MCF 10A (cell line): Measurements from ENCODE around the gene TKTL1. TPM values are rescaled to one million over a fixed set of nuclear protein-coding genes. Genes with fewer than 3 reads are reported as not detected.
A peak's percentile ranks its signal among the peaks of the same experiment; 100 is the strongest.

Experiments used
- BruUV-seq: library from RNA; stranded (reverse); fragments of 400-500 nt; replicated peaks from 2 replicates; lab custom pipeline; 2021; lab: Mats Ljungman, UMichigan
- CTCF ChIA-PET: fragments of 300-600 bp; sonication (Branson Sonifier 250); formaldehyde crosslinking; extraction: SDS; loops from one replicate; lab custom pipeline; 2021; ENCODE audit warnings: antibody characterized with exemption, inconsistent platforms; lab: Yijun Ruan, JAX
- POLR2A ChIA-PET: fragments of 300-600, 350-650 bp; sonication (Branson Sonifier 250); formaldehyde crosslinking; extraction: SDS; loops from one replicate; lab custom pipeline; 2020; ENCODE audit warnings: antibody characterized with exemption, inconsistent platforms; lab: Yijun Ruan, JAX
- DNase-seq: peaks from one replicate; pipeline ENCODE4 v3.0.0-alpha.2; 2018; ENCODE audit not compliant: unreplicated experiment
- H3K27ac Mint-ChIP-seq: one replicate; pipeline ENCODE4 v1.8.0; 2022; ENCODE audit warnings: mild to moderate bottlenecking, low read depth, mixed read lengths; ENCODE audit not compliant: unreplicated experiment
- H3K27me3 Mint-ChIP-seq: one replicate; pipeline ENCODE4 v1.8.0; 2022; ENCODE audit warnings: mixed read lengths; ENCODE audit not compliant: insufficient read depth, unreplicated experiment
- H3K36me3 Mint-ChIP-seq: one replicate; pipeline ENCODE4 v1.8.0; 2022; ENCODE audit warnings: mild to moderate bottlenecking, moderate library complexity, mixed read lengths; ENCODE audit not compliant: insufficient read depth, unreplicated experiment
- H3K4me1 Mint-ChIP-seq: one replicate; pipeline ENCODE4 v1.8.0; 2022; ENCODE audit warnings: mixed read lengths; ENCODE audit not compliant: insufficient read depth, unreplicated experiment
- H3K4me3 Mint-ChIP-seq: one replicate; pipeline ENCODE4 v1.8.0; 2022; ENCODE audit warnings: mild to moderate bottlenecking, moderate library complexity, mixed read lengths; ENCODE audit not compliant: unreplicated experiment
- H3K9me3 Mint-ChIP-seq: one replicate; pipeline ENCODE4 v1.8.0; 2022; ENCODE audit warnings: mixed read lengths; ENCODE audit not compliant: unreplicated experiment
- intact Hi-C: fragments of 100-400 bp; cut with micrococcal nuclease; formaldehyde crosslinking; loops from 2 replicates; pipeline ENCODE4 v1.14.1; 2022
- total RNA-seq: library from RNA; stranded (reverse); gene quantifications from 2 replicates; pipeline ENCODE4 v1.2.3, GENCODE V29; 2022
- TF ChIP-seq, protein P1 (sequence below): fragments of 200-600 bp; IDR thresholded peaks from one replicate; pipeline ENCODE4 v1.8.0; 2022; ENCODE audit warnings: antibody characterized with exemption, mild to moderate bottlenecking; ENCODE audit not compliant: unreplicated experiment

Gene TKTL1
- total RNA-seq, 1 experiment from 2014 or later, result not detected

DNA sequence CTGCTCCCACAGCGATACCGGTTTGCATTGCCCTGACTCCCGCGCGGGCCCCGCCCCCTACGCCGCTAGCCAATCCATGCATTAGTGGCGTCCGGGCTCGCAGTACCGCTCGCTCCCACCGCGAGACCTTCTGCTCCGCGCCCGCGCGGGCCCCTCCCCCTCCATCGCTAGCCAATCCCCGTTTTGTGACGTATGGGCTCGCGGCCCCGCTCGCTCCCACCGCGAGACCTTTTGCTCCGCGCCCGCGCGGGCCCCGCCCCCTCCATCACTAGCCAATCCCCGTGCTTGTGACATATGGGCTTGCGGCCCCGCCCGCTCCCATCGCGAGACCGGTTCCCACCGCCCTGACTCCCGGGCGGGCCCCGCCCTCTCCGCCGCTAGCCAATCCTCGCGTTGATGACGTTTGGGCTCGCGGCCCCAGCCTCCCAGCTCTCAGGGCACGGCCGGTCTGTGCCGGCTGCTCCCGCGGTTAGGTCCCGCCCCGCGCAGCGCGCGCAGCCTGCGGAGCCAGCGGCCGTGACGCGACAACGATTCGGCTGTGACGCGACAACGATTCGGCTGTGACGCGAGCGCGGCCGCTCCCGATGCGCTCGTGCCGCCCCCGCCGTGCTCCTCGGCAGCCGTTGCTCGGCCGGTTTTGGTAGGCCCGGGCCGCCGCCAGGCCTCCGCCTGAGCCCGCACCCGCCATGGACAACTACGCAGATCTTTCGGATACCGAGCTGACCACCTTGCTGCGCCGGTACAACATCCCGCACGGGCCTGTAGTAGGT lies 83.4 kb downstream of the TKTL1 start, which contains the start of gene EMD:
Gene EMD, plus strand, starts transcription at position 497 of the 770 bp plus-strand sequence. Its CDS starts 190 bp downstream, at position 687.
- H3K27ac Mint-ChIP-seq, result peak within 1 kb of the TSS; percentile 95
- no TSS peak for BruUV-seq
- peaks cover 12% of the 10 kb centered on the region for H3K4me1 Mint-ChIP-seq
- peak; percentile 94 for DNase-seq
- intact Hi-C loops, result loop anchor here (1.0 kb wide), 1 partner anchor 10 kb away; no protein-coding TSS in a partner anchor
- peak within 1 kb of the TSS; percentile 77 for H3K4me3 Mint-ChIP-seq
- ChIA-PET POLR2A (interaction anchor here (0.6 to 2.4 kb wide), 10 partner anchors 9 to 676 kb away, joined by 3 to 23 read pairs (median 4); partner anchors contain the start of gene RPL10), CTCF (no interaction called here)
- no peaks in the 10 kb centered on the region for H3K27me3 Mint-ChIP-seq
- TF ChIP-seq, protein P1, sequence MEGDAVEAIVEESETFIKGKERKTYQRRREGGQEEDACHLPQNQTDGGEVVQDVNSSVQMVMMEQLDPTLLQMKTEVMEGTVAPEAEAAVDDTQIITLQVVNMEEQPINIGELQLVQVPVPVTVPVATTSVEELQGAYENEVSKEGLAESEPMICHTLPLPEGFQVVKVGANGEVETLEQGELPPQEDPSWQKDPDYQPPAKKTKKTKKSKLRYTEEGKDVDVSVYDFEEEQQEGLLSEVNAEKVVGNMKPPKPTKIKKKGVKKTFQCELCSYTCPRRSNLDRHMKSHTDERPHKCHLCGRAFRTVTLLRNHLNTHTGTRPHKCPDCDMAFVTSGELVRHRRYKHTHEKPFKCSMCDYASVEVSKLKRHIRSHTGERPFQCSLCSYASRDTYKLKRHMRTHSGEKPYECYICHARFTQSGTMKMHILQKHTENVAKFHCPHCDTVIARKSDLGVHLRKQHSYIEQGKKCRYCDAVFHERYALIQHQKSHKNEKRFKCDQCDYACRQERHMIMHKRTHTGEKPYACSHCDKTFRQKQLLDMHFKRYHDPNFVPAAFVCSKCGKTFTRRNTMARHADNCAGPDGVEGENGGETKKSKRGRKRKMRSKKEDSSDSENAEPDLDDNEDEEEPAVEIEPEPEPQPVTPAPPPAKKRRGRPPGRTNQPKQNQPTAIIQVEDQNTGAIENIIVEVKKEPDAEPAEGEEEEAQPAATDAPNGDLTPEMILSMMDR, result no peak
- peaks cover 25% of the 10 kb centered on the region for H3K36me3 Mint-ChIP-seq
- no peaks in the 10 kb centered on the region for H3K9me3 Mint-ChIP-seq

- peak overlapping the region; percentile 95 for H3K27ac Mint-ChIP-seq
- peaks cover 25% of the 10 kb centered on the region for H3K36me3 Mint-ChIP-seq
- ChIA-PET POLR2A (interaction anchor here (0.6 to 2.4 kb wide), 9 partner anchors 9 to 410 kb away, joined by 3 to 23 read pairs (median 5); partner anchors contain the start of gene RPL10), CTCF (interaction anchor here (1.2 kb wide), 1 partner anchor 17 kb away, joined by 5 read pairs; no protein-coding TSS in a partner anchor)
- no peaks in the 10 kb centered on the region for H3K27me3 Mint-ChIP-seq
- no peak for DNase-seq
- no peaks in the 10 kb centered on the region for H3K9me3 Mint-ChIP-seq
- intact Hi-C loops, result no loop called here
- TF ChIP-seq, protein P1, result no peak
- peaks cover 12% of the 10 kb centered on the region for H3K4me1 Mint-ChIP-seq
- no TSS peak for BruUV-seq
- H3K4me3 Mint-ChIP-seq, result peak overlapping the region; percentile 77
These were observed 84.0 kb downstream of the TKTL1 start for GRCh38 chrX:154379569-154379951.

Other genes starting within 250 kb of the TKTL1 start
- gene MECP2, start 198.1 kb upstream of the TKTL1 start, total RNA-seq, result 46.9 and 47.2 TPM in 2 replicates
- gene OPN1LW, start 151.6 kb upstream of the TKTL1 start, total RNA-seq, result not detected in 2 replicates
- gene OPN1MW, start 113.2 kb upstream of the TKTL1 start, total RNA-seq, result not detected in 2 replicates
- gene OPN1MW2, start 76.0 kb upstream of the TKTL1 start, total RNA-seq, result not detected in 2 replicates
- gene OPN1MW3, start 38.2 kb upstream of the TKTL1 start, total RNA-seq, result not detected in 2 replicates
- not detected in 2 replicates for gene TEX28, start 671 bp upstream of the TKTL1 start, total RNA-seq
- 1,218 and 1,231 TPM in 2 replicates for gene FLNA, start 78.8 kb downstream of the TKTL1 start, total RNA-seq
- gene EMD, start 83.5 kb downstream of the TKTL1 start, total RNA-seq, result 94.5 and 107 TPM in 2 replicates
- 3,490 and 3,785 TPM in 2 replicates for gene RPL10, start 102.6 kb downstream of the TKTL1 start, total RNA-seq
- gene DNASE1L1, start 113.5 kb downstream of the TKTL1 start, total RNA-seq, result 20.5 and 21.2 TPM in 2 replicates
- 48.0 and 59.1 TPM in 2 replicates for gene TAFAZZIN, start 115.7 kb downstream of the TKTL1 start, total RNA-seq
- gene ATP6AP1, start 132.9 kb downstream of the TKTL1 start, total RNA-seq, result 48.7 and 57.0 TPM in 2 replicates
- 89.9 and 121 TPM in 2 replicates for gene GDI1, start 141.4 kb downstream of the TKTL1 start, total RNA-seq
- 62.1 and 88.7 TPM in 2 replicates for gene FAM50A, start 148.3 kb downstream of the TKTL1 start, total RNA-seq
- 47.6 and 48.0 TPM in 2 replicates for gene PLXNA3, start 162.5 kb downstream of the TKTL1 start, total RNA-seq
- 17.8 and 21.1 TPM in 2 replicates for gene LAGE3, start 183.5 kb downstream of the TKTL1 start, total RNA-seq
- gene UBL4A, start 190.8 kb downstream of the TKTL1 start, total RNA-seq, result 26.7 and 27.9 TPM in 2 replicates
- 17.9 and 21.2 TPM in 2 replicates for gene SLC10A3, start 194.8 kb downstream of the TKTL1 start, total RNA-seq
- gene FAM3A, start 220.4 kb downstream of the TKTL1 start, total RNA-seq, result 40.9 and 45.3 TPM in 2 replicates